Erythroblast (primary cell): ENCODE data around the gene HLA-DPA1.

Experiments
- GATA1 ChIP-seq: IDR thresholded peaks from 2 replicates; pipeline ENCODE4 v1.6.1; 2011; ENCODE audit warnings: low read depth, mild to moderate bottlenecking, control low read depth, low read length, moderate library complexity
- POLR2A ChIP-seq: IDR thresholded peaks from 2 replicates; pipeline ENCODE4 v1.6.1; 2011; ENCODE audit warnings: mild to moderate bottlenecking, low read length

- TF ChIP-seq POLR2A (no peak), GATA1 (no peak)
These were observed 40.3 kb upstream of the HLA-DPA1 start for GRCh38 chr6:33113755-33114154.
